Stimulated activated CD4-positive, alpha-beta T cell treated with anti-CD3 and anti-CD28 coated beads, Interleukin-12 subunit alpha, Interleukin-12 subunit beta, amount 100 ng/mL, for 4 hours (primary cell): ENCODE results near the gene NR2F1-AS1.

ENCODE experiments used
- DNase-seq: peaks from one replicate; pipeline ENCODE4 v3.0.0-alpha.2; 2020

NR2F1-AS1 gene

GRCh38 chr5:93371893-93372292, 209.1 kb downstream of the NR2F1-AS1 start:
- DNase-seq: no peak

DNA sequence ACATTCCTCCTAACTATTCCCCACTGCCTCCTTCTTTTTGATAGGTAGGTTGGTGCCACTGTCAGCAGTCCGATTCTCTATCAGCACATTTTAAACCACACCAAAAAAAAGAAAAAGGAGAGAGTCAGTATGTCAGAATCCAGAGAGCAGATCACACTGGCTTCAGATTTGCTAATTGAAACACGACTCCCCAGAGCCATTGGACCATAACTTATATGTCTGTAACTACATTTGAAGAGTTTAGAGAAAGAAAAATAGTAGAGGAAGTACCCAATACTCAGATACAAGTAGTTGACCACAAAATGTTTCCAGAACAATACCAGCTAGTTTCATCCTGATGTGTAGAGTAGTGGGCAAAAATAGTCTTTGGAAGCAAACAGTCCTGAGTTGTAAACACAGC, 216.6 kb downstream of the NR2F1-AS1 start:
- DNase-seq: no peak

- no peak for DNase-seq
Measured at GRCh38 chr5:93360436-93361088, 220.5 kb downstream of the NR2F1-AS1 start.

DNA sequence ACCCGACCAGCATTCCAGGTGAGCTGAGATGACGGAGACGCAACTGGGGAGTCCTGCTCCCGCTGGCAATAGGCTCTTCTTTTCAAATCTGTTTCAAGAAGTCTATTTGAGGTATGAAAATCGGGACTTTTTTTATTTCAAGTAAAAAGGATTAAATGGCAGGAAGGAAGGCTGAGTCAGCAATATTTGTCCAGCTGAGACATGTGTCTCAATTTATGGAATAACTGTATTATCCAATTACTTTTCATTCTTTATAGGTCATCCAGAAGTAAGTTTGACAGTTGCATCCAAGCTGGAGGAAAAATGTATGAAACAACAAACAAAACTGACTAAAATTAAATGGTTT, 221.1 kb downstream of the NR2F1-AS1 start:
- no peak for DNase-seq
